Esophagus squamous epithelium (tissue), 5 donors: Measurements from ENCODE around the gene OR13C3. TPM values are rescaled to one million over a fixed set of nuclear protein-coding genes. Genes with fewer than 3 reads are reported as not detected.

Experiments
- DNase-seq: peaks from one replicate; lab custom pipeline; 2025; lab: John Stamatoyannopoulos, UW
- H3K27ac ChIP-seq, 4 donors: fragments of 200-600 bp; sonication (generic); one replicate each; pipeline ENCODE4 v1.5.1; 2016 to 2019; ENCODE audit warnings: mild to moderate bottlenecking in 1 of 4
- H3K27me3 ChIP-seq, 4 donors: fragments of 200-600 bp; sonication (generic); 1 replicate in 3 of 4; 2 replicates in 1 of 4; pipeline versions ENCODE4 v1.5.1 to v1.6.0; 2017 to 2021; ENCODE audit warnings: antibody characterized with exemption in 1 of 4
- H3K36me3 ChIP-seq, 3 donors: fragments of 200-600 bp; sonication (generic); one replicate each; pipeline ENCODE4 v1.5.1; 2016 to 2019
- H3K4me1 ChIP-seq, 3 donors: fragments of 200-600 bp; sonication (generic); one replicate each; pipeline ENCODE4 v1.5.1; 2017 to 2019
- H3K4me3 ChIP-seq, 4 donors: fragments of 200-600 bp; sonication (generic); 1 replicate in 3 of 4; 2 replicates in 1 of 4; pipeline ENCODE4 v1.5.1; 2016 to 2019; ENCODE audit warnings: mild to moderate bottlenecking in 2 of 4, moderate library complexity in 1 of 4
- H3K9me3 ChIP-seq, 3 donors: fragments of 200-600 bp; sonication (generic); one replicate each; pipeline ENCODE4 v1.5.1; 2016 to 2019
- POLR2A ChIP-seq, 4 donors: fragments of 450-650 bp; IDR thresholded peaks; one replicate each; pipeline ENCODE4 v1.6.1; 2017; ENCODE audit warnings: antibody characterized with exemption in 4 of 4, mild to moderate bottlenecking in 4 of 4, moderate library complexity in 3 of 4
- WGBS, 2 donors: methylation state at CpG; one replicate each; pipeline ENCODE4 v1.1.5; 2018; 5-methylcytosine and 5-hydroxymethylcytosine counted together
- intact Hi-C: fragments of 100-400 bp; cut with DNase I; formaldehyde crosslinking; loops from one replicate; pipeline ENCODE4 v1.15.0; 2022
- total RNA-seq, 4 donors: library from RNA; depleted of rRNA; stranded (reverse); fragments of >200 nt; gene quantifications; one replicate each; pipeline ENCODE4 v1.1.0, GENCODE V29; 2016
- TF ChIP-seq, protein P1 (sequence below), 6 experiments: fragments of 450-650 bp in 4 of 6; fragments of 200-600 bp in 2 of 6; sonication (generic) in 2 of 6; IDR thresholded peaks; one replicate each; pipeline ENCODE4 v1.5.1; 2016 to 2019; ENCODE audit warnings: antibody characterized with exemption in 6 of 6, mild to moderate bottlenecking in 4 of 6, moderate library complexity in 4 of 6
- donor health status: DM: yes; HTN: yes; CAD: no.

The OR13C3 gene
- total RNA-seq, 4 donors from 2014 or later: not detected

DNA sequence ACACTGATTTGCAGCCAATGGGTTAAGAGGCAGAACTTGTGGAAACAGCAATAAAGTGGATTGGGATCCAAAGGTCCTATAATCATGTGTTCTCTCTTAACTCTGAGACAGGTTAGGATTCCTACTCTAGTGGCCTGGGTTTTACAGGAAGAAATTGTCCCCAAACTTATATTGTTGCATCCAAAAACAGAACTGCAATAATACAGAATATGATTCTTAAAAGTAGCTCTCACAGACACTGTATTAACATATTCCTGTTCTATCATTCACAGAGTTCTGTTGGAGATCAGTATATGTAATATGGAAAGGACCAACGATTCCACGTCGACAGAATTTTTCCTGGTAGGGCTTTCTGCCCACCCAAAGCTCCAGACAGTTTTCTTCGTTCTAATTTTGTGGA, 32.2 kb upstream of the OR13C3 start, which contains the start of gene OR13C8:
Gene OR13C8 (plus strand): TSS at position 301 of the 400 bp plus-strand sequence. CDS start 0 bp downstream, at position 301.
- Histone ChIP-seq H3K9me3 (peaks cover 0 to 8% (median 0%) of the 10 kb centered on the region in 3 donors), H3K4me3 (no peak within 1 kb of the TSS), H3K4me1 (no peaks in the 10 kb centered on the region), H3K36me3 (no peaks in the 10 kb centered on the region), H3K27ac (no peak within 1 kb of the TSS), H3K27me3 (no peaks in the 10 kb centered on the region)
- DNase-seq: no peak
- intact Hi-C loops: no loop called here
- WGBS, 2 donors: 86 to 91% methylated on average over 4 of the region's 4 CpGs
- no peak for TF ChIP-seq POLR2A (IDR thresholded peaks at IDR 0.05)
- TF ChIP-seq, protein P1, sequence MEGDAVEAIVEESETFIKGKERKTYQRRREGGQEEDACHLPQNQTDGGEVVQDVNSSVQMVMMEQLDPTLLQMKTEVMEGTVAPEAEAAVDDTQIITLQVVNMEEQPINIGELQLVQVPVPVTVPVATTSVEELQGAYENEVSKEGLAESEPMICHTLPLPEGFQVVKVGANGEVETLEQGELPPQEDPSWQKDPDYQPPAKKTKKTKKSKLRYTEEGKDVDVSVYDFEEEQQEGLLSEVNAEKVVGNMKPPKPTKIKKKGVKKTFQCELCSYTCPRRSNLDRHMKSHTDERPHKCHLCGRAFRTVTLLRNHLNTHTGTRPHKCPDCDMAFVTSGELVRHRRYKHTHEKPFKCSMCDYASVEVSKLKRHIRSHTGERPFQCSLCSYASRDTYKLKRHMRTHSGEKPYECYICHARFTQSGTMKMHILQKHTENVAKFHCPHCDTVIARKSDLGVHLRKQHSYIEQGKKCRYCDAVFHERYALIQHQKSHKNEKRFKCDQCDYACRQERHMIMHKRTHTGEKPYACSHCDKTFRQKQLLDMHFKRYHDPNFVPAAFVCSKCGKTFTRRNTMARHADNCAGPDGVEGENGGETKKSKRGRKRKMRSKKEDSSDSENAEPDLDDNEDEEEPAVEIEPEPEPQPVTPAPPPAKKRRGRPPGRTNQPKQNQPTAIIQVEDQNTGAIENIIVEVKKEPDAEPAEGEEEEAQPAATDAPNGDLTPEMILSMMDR (IDR thresholded peaks at IDR 0.05): no peak

DNA sequence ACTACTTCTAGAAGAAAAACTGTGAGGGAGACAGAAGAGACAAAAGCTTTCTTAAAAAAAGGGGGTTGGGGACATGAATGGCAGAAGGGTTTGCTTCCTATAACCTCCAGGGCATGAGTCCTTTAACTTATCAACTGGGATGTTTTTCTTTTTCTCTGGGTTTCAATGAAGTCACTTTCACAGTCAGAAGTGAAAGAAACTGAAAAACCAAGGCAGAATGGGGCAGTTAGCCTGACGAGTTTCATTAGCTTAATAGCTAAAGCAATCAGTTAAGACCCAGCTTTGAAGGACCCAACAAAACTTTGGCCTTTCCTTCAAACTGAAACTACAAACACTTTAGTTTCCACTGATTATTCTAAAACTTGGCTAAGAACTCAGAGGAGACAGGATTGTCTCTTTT, 27.7 kb upstream of the OR13C3 start:
- TF ChIP-seq, protein P1 (IDR thresholded peaks at IDR 0.05): no peak
- TF ChIP-seq POLR2A (IDR thresholded peaks at IDR 0.05): no peak
- no peaks in the 10 kb centered on the region for H3K4me1 ChIP-seq
- no peaks in the 10 kb centered on the region for H3K27me3 ChIP-seq
- DNase-seq: no peak
- H3K9me3 ChIP-seq: no peaks in the 10 kb centered on the region
- intact Hi-C loops: no loop called here
- H3K4me3 ChIP-seq: no peak overlapping the region
- H3K36me3 ChIP-seq: no peaks in the 10 kb centered on the region
- WGBS, 2 donors: 32 to 42% methylated on average over 1 of the region's 1 CpG
- H3K27ac ChIP-seq: no peak overlapping the region

DNA sequence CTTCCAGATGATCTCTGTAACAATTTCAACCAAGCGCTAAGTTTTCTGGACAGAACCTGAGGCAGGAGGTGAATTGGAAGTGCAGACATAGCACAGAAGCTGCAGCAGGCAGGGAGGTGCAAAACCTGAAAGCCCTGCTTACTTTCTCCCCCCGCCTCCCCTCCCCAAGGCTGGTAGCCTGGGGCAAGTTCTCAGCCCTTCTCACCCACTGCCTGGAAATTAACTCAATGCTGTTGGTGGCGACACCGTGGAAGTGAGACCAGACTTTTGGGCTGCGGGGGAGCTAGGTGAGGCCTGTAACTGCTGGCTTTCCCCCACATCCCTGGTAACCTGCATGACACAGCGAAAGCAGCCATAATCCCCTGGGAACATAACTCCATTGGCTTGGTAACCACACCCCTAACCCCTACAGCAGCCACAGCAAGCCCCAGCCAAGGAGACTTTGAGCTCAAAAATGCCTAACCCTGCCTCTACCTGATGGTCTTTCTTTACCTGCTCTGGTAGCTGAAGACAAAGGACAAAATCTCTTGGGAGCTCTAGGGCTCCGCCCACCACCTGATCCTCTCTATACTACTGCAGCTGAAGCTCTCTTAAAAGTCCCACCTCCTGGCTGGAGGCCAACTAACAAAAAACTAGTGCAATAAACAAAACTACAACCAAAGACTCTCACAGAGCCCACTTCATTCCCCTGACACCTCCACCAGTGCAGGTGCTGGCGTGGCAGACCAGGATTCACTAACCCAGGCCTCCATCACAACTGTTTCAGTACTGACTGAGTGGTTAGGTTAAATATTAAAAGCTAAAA, 20.4 kb upstream of the OR13C3 start:
- no peak for TF ChIP-seq POLR2A (IDR thresholded peaks at IDR 0.05)
- TF ChIP-seq, protein P1 (IDR thresholded peaks at IDR 0.05): no peak
- no peak for DNase-seq
- Histone ChIP-seq H3K9me3 (peaks cover 0 to 12% (median 0%) of the 10 kb centered on the region in 3 donors), H3K27me3 (no peaks in the 10 kb centered on the region), H3K36me3 (no peaks in the 10 kb centered on the region), H3K4me1 (no peaks in the 10 kb centered on the region), H3K4me3 (no peak overlapping the region), H3K27ac (no peak overlapping the region)
- 70 to 75% methylated on average over 5 to 8 of the region's 8 CpGs for WGBS, 2 donors
- intact Hi-C loops: no loop called here

DNA sequence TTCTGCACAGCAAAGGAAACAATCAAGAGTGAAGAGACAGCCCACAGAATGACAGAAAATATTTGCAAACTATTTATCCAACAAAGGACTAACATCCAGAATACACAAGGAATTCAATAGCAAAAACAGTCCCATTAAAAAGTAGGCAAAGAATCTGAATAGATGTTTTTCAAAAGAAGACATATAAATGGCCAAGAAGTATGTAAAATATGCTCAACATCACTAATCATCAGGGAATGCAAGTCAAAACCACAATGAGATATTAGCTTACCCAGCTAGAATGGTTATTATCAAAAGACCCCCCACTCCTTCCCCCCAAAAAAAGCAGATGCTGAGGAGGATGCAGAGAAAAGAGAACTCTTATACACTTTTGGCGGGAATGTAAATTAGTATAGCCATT, 18.9 kb upstream of the OR13C3 start:
- no peaks in the 10 kb centered on the region for H3K4me1 ChIP-seq
- intact Hi-C loops: no loop called here
- H3K27ac ChIP-seq: no peak overlapping the region
- no peak overlapping the region for H3K4me3 ChIP-seq
- TF ChIP-seq, protein P1 (IDR thresholded peaks at IDR 0.05): no peak
- no peak for TF ChIP-seq POLR2A (IDR thresholded peaks at IDR 0.05)
- no peaks in the 10 kb centered on the region for H3K36me3 ChIP-seq
- no peaks in the 10 kb centered on the region for H3K27me3 ChIP-seq
- peaks cover 0 to 12% (median 0%) of the 10 kb centered on the region in 3 donors for H3K9me3 ChIP-seq
- DNase-seq: no peak
- 64 to 92% methylated on average over 1 of the region's 1 CpG for whole genome bisulfite sequencing, 2 donors

DNA sequence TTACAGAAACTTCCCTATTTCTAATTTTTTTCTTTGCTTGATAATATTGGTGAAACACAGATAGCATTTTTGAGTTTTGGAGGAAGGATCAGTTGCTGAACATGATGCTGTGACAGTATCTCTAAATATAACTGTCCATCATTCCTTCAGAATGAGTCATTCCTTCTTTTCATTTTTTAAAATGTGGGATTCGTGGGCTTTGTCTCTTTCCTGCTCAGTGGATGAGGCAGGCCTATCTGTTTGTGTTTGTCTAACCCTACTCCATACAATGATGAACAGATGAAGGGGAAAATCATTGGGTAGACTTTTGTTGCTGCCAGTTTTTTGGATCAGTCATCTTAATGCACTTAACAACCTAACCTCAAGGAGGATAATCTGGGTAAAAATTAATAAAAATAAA, 16.6 kb upstream of the OR13C3 start:
- Histone ChIP-seq H3K4me1 (no peaks in the 10 kb centered on the region), H3K36me3 (no peaks in the 10 kb centered on the region), H3K27me3 (no peaks in the 10 kb centered on the region), H3K27ac (no peak overlapping the region), H3K4me3 (no peak overlapping the region), H3K9me3 (peaks cover 0 to 6% (median 0%) of the 10 kb centered on the region in 3 donors)
- DNase-seq: no peak
- 10 to 15% methylated on average over 1 of the region's 1 CpG for WGBS, 2 donors
- intact Hi-C loops: no loop called here
- TF ChIP-seq, protein P1 (IDR thresholded peaks at IDR 0.05): no peak
- no peak for TF ChIP-seq POLR2A (IDR thresholded peaks at IDR 0.05)
